Mucosa of stomach (tissue), 1 donor: Measurements from ENCODE around the gene TRMU.
"Not testable (repeated sequence)": the region's sequence is repeated elsewhere in the genome, so short reads cannot be mapped to it uniquely, and the experiment has no call there.

Experiments
- H3K27me3 ChIP-seq: one replicate; pipeline ENCODE4 v1.7.0; 2013; ENCODE audit warnings: mild to moderate bottlenecking, low read length; ENCODE audit not compliant: control insufficient read depth, insufficient read depth
- H3K36me3 ChIP-seq: one replicate; pipeline ENCODE4 v1.7.0; 2013; ENCODE audit warnings: low read length; ENCODE audit not compliant: control insufficient read depth, insufficient read depth
- H3K4me1 ChIP-seq: one replicate; pipeline ENCODE4 v1.7.0; 2013; ENCODE audit warnings: mild to moderate bottlenecking, low read length; ENCODE audit not compliant: control insufficient read depth, insufficient read depth
- H3K4me3 ChIP-seq: one replicate; pipeline ENCODE4 v1.7.0; 2013; ENCODE audit warnings: low read length
- H3K9ac ChIP-seq: one replicate; pipeline ENCODE4 v1.7.0; 2013; ENCODE audit warnings: mild to moderate bottlenecking, low read length, moderate library complexity
- H3K9me3 ChIP-seq: one replicate; pipeline ENCODE4 v1.7.0; 2013; ENCODE audit warnings: mild to moderate bottlenecking, low read length, moderate library complexity; ENCODE audit not compliant: control insufficient read depth
- donor health status: Pancreatic carcinoma.

TRMU gene

DNA sequence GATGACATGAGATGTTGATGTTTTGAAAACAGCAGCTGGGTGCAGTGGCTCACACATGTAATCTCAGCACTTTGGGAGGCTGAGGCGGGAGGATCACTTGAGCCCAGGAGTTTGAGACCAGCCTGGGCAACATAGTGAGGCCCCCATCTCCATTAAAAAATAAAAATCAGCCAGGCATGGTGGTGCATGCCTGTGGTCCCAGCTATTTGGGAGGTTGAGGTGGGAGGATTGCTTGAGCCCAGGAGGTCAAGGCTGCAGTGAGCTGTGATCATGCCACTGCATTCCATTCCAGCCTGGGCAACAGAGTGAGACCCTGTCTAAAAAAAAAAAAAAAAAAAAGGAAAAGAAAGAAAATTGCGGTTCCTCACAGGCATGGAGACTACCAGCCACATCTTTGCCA lies 22.7 kb upstream of the TRMU start:
- not testable (repeated sequence) for H3K9me3 ChIP-seq, H3K27me3 ChIP-seq, H3K4me3 ChIP-seq, H3K36me3 ChIP-seq, H3K4me1 ChIP-seq, H3K9ac ChIP-seq

DNA sequence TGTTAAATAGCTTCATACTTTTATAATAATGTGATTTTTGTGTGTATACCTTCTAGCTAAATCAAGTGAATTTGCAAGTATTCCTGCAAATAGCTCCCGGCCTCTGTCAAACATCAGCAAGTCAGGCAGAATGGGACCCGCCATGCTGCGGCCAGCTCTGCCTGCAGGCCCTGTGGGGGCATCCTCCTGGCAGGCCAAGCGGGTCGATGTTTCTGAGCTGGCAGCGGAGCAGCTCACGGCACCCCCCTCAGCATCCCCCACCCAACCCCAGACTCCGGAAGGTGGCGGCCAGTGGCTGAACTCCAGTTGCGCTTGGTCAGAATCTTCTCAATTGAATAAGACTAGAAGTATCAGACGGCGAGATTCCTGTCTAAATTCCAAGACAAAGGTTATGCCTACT lies 19.5 kb upstream of the TRMU start:
- Histone ChIP-seq H3K9ac (no peak overlapping the region), H3K36me3 (no peaks in the 10 kb centered on the region), H3K9me3 (no peaks in the 10 kb centered on the region), H3K4me1 (no peaks in the 10 kb centered on the region), H3K27me3 (no peaks in the 10 kb centered on the region), H3K4me3 (no peak overlapping the region)

DNA sequence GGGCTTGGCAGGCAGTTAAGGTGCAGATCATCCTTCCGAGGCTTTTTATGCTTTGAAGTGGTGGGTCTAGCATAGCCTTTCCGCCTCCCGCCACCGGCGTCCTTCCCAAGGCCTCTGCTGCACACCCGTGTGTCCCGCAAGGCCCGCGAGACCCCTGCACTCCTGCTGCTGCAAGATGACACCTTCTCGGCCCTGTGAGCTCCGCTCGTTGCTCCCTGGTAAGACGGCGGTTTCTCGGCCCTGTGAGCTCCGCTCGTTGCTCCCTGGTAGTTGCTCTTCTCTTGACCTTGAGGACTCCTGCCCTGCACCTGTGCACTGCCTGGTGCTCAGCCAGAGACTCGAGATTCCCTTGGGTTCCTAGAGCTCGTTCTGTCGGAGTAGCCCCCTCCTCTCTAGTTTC lies 17.9 kb upstream of the TRMU start:
- Histone ChIP-seq H3K36me3 (no peaks in the 10 kb centered on the region), H3K27me3 (no peaks in the 10 kb centered on the region), H3K9ac (no peak overlapping the region), H3K4me1 (no peaks in the 10 kb centered on the region), H3K4me3 (no peak overlapping the region), H3K9me3 (no peaks in the 10 kb centered on the region)

DNA sequence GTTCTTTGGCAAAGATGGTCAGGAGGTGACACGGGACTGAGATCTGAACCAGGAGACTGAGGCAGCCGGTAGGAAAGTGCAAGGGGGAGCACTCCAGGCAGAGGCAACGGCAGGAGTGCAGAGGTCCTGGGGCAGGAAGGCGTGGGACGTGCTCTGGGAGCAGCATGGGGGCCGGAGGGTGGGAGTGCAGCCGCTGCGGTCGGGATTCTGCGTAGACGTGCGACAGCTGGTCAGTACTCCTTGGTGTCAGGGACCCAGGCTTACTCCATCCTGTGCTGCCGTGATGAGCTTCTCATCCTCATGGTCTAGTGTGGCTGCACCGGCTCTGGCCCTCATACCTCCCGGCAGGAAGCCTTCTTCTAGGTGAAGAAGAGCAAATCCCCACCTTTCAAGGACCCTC lies 16.9 kb upstream of the TRMU start:
- Histone ChIP-seq H3K9ac (no peak overlapping the region), H3K9me3 (no peaks in the 10 kb centered on the region), H3K4me1 (no peaks in the 10 kb centered on the region), H3K36me3 (no peaks in the 10 kb centered on the region), H3K4me3 (no peak overlapping the region), H3K27me3 (no peaks in the 10 kb centered on the region)

DNA sequence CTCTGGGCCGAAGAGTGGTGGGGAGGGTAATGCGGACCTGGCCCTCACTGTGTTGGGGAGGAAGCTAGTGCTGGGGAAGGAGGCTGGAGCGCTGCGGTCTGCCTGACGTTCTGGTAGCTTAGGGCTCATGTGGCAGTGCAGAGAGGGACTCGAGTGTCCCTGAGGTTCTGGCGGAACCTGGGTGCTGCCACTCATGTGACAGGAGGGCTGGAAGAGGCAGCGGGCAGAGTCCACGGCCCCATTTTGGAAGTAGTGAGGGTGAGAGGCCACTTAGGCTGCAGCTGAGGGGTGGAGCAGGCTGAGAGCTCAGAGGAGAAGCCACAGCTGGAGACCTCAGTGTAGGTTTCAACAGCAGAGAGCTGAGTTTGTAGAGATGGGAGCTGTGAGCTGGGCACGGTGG lies 16.2 kb upstream of the TRMU start:
- Histone ChIP-seq H3K36me3 (no peaks in the 10 kb centered on the region), H3K4me3 (no peak overlapping the region), H3K27me3 (no peaks in the 10 kb centered on the region), H3K9me3 (no peaks in the 10 kb centered on the region), H3K9ac (no peak overlapping the region), H3K4me1 (no peaks in the 10 kb centered on the region)

DNA sequence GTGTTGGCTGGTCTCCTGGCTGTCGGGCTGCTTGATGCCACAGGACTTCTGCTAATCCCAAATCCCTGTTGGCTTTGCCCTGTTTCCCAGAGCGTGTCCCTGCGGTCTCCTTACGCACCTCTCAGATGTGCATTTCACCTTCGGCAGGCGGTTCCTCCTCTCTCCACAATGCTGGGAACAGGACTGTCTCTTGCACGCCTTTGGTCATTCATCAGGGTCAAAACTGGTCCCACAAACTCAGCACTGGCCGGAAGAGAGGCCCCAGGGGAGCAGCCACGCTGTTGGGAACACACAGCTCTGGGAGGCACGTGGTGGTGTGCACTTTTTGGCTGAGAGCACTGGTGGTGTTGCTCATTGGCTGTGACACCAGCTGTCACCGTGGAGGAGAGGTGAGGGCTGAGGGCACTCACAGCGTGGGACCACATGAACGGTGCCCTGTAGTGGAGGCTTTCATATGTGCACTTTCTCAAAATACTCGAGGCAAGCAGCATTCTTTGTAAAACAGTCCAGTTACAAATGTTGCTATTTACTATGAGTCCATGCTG lies 15.3 kb upstream of the TRMU start:
- Histone ChIP-seq H3K4me3 (no peak overlapping the region), H3K4me1 (no peaks in the 10 kb centered on the region), H3K9ac (no peak overlapping the region), H3K9me3 (no peaks in the 10 kb centered on the region), H3K36me3 (no peaks in the 10 kb centered on the region), H3K27me3 (no peaks in the 10 kb centered on the region)

DNA sequence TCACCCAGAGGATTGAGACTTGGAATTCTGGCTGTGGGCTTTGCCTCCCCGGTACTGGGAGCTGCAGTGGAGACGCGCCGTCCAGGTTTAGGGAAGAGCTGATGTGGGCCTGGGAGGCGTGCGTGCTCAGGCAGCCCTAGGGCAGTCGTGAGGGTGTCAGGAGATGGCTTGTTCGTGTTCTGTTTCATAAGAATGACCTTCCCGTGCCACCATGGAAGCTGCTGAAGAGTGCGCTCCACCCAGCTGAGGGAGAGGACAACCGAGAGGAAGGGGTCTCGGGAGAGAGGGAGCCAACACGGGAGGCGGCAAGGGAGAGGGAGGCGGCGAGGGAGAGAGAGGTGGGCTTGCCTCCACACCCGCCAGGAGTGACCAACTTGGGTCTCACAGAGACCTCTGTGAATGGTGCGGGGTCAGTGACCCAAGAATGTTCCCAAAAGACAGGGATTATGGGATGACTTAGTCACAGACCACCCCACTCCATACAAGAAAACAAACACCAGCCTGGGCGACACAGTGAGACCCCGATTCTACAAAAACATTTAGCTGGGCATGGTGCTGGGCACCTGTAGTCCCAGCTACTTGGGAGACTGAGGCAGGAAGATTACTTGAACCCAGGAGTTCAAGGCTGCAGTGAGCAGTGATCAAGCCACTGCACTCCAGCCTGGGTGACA lies 14.7 kb upstream of the TRMU start:
- Histone ChIP-seq H3K9ac (no peak overlapping the region), H3K9me3 (no peaks in the 10 kb centered on the region), H3K36me3 (no peaks in the 10 kb centered on the region), H3K4me3 (no peak overlapping the region), H3K4me1 (no peaks in the 10 kb centered on the region), H3K27me3 (no peaks in the 10 kb centered on the region)

DNA sequence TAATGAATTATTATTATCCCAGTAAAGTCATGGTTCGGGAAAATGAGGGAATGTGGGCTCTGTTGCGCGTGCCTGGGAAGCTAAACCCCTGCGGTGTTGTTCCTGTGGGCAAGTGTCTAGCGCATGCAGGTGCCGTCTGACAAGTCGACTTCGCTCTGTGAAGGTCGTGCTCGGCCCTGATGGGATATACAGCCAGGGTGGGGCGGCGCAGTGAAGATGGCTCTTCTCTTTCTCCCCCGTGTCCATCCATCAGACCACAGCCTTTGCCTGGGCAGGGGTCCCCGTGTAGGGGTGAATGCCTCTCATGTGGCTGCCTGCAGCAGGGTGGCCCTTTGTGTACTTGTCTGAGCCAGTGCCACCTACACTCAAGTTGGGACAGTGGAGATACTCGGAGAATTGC lies 12.8 kb upstream of the TRMU start:
- Histone ChIP-seq H3K9ac (no peak overlapping the region), H3K4me1 (no peaks in the 10 kb centered on the region), H3K4me3 (no peak overlapping the region), H3K27me3 (no peaks in the 10 kb centered on the region), H3K36me3 (no peaks in the 10 kb centered on the region), H3K9me3 (no peaks in the 10 kb centered on the region)

DNA sequence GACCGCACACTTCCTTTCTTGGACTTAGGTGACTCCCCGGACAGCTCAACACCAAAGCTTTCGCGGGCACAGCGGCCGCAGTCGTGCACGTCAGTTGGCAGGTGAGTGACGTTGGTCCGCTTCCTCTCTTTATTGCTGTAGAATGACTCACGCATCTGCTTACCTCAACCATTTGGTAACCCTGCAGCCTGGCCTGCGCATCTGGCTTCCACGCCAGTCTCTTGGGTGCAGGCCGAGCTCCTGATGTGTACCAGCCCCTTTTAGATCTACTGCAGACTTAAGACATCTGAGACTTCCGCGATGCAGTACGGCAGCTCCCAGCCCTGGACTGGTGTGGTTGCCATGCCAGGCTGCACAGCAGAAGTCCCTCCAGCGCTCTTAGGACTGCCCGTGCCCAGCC lies 12.4 kb upstream of the TRMU start:
- Histone ChIP-seq H3K36me3 (no peaks in the 10 kb centered on the region), H3K9me3 (no peaks in the 10 kb centered on the region), H3K4me3 (no peak overlapping the region), H3K4me1 (no peaks in the 10 kb centered on the region), H3K27me3 (no peaks in the 10 kb centered on the region), H3K9ac (no peak overlapping the region)

DNA sequence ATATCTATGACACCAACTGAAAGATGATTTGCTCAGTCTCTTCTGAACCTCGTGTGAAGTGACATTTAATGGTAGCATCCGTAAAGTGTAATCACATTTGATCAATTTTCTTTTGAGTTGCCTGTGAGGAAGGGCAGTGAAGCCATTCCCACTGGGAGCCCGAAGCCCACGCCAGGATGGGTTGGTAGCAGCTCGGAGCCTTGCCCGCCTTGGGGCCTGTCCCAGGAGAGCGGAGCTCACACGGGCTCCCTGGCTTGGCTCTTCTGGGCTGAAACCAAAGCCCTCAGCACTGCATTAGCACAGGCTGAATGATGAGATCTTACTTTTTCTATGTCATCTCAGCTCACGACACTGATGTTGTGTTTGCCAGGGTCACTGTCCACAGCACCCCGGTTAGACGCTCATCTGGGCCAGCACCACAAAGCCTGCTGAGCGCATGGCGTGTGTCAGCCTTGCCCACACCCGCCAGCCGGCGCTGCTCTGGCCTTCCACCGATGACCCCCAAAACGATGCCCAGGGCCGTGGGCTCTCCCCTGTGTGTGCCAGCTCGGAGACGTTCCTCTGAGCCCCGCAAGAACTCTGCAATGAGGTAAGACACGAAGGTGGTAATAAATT lies 9.3 kb upstream of the TRMU start:
- Histone ChIP-seq H3K4me3 (no peak overlapping the region), H3K36me3 (no peaks in the 10 kb centered on the region), H3K9ac (no peak overlapping the region), H3K27me3 (no peaks in the 10 kb centered on the region), H3K4me1 (no peaks in the 10 kb centered on the region), H3K9me3 (no peaks in the 10 kb centered on the region)

DNA sequence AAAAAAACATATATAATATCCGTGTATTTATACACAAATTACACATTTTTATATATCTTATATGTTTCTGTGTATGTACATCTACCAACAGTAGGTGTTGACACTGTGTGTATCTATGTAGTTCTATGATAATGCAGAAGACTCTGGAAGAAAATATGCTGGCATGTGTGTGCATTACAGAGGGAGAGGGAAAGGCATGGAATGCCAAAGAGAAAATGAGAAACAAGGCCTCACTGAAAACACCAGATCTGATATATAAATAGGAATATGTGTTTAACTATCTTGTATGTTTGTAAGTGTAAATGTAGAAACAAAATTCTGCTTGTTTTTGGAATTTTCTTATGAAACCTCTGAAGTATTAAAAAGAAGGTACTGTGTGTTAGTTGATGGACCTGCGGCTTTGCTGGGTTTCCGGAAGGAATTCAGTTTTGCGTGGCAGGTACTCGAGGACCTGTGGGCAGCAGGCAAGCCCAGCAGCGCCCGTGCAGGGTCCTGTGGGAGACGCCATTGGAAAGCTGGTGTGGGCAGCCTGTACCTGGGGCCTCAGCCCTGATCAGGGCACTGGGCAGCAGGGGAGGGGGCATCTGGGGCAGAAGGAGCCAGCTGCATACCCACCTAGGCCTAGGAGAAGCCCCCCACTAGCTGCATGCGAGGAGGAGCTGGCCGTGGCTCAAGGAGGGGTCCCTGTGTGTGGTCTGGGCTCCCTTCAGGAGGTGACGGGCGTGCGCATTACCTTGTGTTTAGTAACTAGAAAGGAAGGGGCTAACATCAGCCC lies 7.6 kb upstream of the TRMU start:
- Histone ChIP-seq H3K4me3 (no peak overlapping the region), H3K36me3 (no peaks in the 10 kb centered on the region), H3K27me3 (no peaks in the 10 kb centered on the region), H3K4me1 (no peaks in the 10 kb centered on the region), H3K9ac (no peak overlapping the region), H3K9me3 (no peaks in the 10 kb centered on the region)

DNA sequence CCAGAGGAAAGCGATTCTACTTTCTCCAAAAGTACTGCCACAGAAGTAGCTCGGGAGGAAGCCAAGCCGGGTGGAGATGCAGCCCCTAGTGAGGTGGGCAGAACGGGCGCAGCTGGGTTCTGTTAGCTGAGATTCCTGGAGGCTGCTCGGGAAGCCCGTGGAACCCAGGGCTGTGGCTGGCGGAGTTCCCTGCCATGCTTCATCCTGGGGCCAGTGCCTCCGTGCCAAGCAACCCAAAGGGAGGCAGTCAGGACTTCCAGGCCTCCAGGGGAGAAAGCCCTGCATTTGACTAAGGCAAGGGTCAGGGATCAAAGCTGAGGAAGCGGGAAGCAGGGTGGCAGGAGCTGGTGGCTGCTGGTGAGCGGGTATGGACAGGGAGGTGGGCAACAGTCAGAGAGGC lies 6.7 kb upstream of the TRMU start:
- Histone ChIP-seq H3K4me1 (no peaks in the 10 kb centered on the region), H3K4me3 (no peak overlapping the region), H3K9me3 (no peaks in the 10 kb centered on the region), H3K9ac (no peak overlapping the region), H3K27me3 (no peaks in the 10 kb centered on the region), H3K36me3 (no peaks in the 10 kb centered on the region)
